AG08395 (cell line): Measurements from ENCODE around the gene ZIC3.
"Not testable (repeated sequence)": the region's sequence is repeated elsewhere in the genome, so short reads cannot be mapped to it uniquely, and the experiment has no call there.

Experiments
- DNase-seq: peaks from one replicate; pipeline ENCODE4 v3.0.0; 2012; ENCODE audit warnings: mixed read lengths, low spot score

ZIC3 gene

DNA sequence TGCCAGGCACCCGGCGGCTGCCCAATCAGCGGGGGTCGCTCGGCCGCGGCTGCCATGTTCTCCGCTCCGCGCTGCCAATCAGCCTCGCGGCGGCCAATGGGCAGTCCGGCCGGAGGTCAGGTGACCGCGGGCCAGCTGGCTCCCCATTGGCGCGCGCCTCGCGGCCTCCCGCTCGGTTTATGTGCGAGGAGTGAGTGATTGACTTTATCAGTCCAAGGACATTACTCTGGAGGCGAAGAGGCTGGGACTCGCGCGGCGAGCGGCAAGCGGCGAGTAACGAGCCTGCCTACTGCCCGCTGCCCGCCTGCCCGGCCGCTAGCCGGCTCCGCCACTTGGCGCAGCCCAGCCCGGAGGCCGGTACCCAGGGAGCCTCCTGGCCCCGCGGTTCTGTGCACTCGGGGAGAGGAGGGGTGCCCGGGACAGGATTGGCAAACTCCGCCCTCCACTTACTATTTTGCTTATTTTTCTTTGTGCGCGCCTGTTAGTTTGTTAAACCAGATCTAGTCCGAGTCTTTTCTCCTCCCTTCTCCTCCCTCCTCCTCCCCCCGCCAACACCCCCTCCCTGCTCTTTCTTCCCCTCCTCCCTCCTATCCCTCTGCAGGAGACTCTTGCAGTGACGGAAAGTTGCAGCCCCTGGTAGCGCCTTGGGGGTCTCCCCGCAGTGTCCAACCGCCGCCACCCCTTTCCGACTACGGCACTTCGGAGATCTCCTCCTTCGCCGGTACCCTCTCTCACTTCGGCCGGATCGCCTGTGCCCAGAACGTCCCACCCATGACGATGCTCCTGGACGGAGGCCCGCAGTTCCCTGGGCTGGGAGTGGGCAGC lies at the start of gene ZIC3:
TSS of gene ZIC3 (plus strand) at position 207 of the 825 bp plus-strand sequence. CDS start at position 772, 565 bp downstream.
- peak; percentile 30 for DNase-seq

DNA sequence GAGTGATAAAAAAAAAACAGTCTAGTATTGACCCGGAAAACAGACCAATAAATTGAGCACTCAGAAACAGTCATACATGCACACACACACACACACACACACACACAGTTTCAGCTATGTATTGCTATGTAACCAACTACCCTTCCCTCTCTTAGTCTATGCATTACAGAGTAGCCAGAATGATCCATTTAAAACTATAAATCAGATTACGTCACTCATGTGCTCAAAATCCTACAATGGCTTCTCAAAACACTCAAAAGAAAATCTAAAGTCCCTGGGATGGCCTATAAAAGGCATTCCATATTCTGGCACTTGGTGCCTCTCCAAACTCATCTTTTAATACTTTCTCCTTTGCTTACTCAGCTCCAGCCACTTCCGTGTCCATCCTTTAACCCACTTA lies 46.5 kb upstream of the ZIC3 start:
- DNase-seq, result no peak

DNA sequence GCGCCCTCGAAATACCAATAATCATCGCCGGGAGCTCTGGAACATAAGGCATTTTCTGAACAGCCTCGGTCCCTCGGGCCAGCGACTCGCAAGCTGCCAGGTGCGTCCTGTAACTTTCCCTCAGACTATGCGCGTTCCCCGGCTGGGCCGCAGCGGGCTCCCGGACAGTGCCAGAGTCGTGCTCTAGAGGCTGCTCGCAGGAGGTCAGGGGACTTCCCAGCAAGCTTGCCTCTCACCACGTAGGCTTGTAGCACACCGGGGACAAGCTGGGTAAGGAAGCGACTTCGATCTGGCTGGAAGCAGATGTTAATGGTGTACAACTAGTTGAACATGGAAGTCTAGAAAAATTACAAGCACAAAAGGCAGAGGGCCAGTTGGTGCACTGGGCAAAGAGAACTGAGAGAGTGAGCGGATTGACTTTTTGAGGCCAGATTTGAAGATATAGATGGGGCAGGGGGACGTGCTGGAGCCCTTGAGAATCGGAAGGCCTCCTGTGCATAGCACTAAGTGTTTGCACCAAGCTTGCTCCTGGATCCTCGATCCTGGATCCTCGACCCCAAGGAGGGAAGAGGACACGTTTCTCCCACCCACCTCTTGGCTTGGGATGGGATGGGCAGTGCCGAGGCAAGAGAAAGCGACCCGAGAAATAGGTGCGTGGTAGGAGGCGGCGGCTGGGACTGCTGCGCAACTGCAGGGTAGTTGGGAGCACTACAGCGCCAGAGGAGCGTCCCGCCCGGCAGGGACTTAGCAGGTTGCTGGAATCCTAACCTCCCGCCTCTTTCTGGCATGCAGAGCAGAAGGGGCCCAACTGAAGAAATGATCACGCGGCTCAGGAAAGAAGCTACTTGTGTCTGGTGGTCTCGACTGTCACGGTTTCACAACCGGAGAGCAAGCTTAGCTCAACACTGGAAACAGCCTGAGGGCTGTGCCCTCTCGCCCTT lies 19.9 kb upstream of the ZIC3 start:
- no peak for DNase-seq

DNA sequence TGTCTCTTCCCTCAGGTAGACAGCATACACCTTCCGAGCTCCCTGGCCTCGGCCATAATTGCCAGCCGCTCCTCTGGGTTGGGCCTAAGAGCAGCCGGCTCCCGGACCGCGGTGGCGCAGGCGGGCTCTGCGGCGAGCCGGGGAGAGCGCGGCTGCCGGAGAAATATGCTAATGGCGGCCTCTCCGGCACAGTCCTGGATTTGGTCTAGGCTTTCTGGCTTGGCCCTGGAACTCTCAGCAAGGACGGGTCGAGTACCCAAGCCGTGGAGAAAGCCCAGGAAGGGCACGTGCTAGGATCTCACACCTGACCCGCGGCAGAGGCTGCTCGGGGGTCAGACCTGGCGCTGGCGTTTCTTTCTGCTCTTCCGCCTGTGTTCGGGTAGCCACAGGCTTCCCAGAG lies 18.6 kb upstream of the ZIC3 start:
- DNase-seq, result no peak

DNA sequence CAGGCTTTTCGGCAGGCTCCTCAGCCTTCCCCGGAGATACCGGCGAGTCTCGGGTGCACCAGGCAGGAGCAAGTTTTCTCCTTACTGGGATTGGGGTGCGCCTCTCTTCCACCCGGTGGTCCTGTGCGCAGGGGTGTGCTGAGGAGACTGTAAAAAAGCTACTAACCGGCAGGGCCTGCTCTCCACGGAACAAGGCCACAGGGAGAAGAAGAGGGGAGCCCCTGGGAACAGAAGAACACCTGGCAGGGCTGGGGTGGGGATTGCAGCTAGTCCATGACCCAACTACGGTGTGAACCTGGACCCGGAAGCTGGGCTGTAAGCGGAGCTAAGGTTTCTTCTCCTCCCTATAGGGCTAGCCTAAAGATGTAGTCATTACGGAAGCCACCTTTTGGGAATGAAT lies 17.7 kb upstream of the ZIC3 start:
- no peak for DNase-seq

DNA sequence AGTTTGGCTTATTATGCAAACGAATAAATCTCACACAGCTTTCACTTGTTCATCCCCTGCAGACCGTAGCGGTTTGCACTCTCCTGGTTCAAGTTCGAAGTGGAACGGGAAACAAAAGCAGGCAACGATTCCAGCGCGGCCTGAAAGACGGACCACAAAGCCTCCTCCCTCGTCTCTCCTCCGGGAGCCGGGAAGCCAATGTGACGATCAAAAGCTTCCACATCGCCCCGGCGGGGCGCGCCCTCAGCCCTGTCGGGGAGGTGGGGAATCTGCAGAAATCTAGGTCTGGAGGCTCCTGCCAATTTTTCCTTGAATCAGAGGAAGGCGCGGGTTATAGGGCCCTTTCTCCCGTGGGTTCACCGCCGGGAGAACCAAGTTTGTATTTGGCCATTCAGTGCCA lies 16.9 kb upstream of the ZIC3 start:
- no peak for DNase-seq

DNA sequence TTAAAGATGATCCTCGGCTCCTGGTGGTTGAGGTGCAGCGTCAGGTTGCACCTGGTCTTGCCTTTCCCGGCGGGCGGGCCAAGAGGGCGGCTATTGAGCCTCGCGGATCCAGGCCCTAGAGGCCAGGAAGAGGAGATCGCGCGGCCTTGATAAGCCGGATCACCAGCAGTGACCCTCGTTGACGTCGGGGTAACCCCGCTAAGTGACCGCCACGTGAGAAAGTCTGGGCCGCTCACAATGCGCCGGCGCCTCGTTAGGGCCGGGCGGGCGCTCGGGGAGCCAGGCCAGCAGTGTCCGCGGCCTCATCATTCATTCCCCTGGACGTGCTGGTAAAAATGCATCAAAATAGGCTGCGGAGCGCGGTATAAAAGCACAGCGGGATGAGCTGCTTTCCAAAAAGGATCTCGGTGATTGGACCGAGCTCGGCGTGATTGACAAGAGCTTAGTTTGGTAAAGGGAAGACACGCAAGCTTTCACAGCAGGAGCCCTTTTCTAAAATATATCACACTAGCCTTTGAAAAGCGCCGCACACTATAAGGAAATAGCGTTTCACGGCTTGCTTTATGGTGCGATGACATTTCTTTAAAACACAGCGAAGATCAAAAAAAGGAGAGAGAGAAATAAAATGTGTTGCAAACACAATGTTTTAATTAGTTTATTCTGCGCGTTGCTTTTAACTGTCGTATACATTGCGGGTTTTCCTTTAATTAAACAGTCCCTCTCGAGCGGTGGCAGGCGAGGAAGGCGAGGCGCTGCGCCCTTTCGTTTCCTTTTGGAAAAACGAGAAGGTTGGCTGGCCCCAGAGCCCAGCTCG lies 15.9 kb upstream of the ZIC3 start:
- no peak for DNase-seq

DNA sequence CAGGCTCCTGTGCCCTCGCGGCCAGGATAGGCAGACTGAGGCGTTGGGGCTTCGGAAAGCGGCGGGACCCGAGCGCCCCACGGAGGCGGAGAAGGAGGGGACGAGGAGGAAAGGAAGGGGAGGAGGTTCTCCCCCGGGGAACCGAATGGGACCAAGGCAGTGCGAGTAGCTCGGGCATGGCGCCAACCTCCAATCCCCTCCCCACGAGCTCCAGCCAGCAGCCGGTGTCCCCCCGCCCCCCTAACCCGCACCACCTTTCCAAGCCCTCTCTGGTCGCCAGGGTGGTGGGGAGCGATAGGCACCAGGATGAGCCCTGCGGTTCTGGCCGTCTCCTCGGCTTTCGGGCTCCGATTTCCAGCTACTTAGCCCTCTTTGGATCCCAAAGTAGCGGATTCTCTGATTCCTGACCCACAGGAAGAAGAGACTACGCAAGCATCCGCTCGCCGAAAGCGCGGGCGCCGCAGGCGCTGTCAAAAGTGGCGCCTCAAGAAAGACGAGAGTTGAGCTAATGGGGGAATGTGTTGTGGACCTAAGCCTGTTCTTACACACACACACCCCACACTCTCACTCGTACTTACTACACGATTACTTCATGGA lies 15.2 kb upstream of the ZIC3 start:
- DNase-seq, result no peak

DNA sequence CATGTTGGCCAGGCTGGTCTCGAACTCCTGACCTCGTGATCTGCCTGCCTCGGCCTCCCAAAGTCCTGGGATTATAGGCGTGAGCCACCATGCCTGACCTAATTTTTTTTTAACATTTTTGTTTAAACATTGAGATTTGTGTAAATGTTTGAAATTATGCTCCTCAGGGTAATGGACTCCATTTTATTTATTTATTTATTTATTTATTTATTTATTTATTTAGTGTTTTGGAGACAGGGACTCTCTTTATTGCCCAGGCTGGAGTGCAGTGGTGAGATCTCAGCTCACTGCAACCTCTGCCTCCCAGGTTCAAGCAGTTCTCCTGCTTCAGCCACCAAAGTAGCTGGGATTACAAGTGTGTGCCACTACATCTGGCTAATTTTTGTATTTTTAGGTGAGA lies 13.8 kb upstream of the ZIC3 start:
- DNase-seq, result not testable (repeated sequence)

DNA sequence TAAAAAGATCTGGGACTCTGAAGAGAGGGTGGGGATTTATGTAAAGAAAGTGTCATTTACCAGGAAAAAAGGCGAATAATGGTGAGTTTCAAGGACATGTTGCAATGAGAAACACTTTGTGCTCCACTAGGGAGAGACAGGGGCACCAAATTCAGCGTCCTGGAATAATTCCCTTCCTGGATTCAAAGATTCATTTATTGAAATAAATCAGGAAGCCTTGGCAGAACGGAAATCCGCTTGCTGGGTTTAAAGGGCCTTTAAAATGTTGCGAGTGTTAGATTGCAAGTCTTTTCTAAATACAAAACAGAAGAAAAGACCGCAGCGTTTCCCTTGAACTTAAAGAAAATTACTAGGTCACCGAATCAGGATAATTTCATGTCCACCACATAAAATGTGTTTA lies 3.8 kb upstream of the ZIC3 start:
- DNase-seq, result no peak

DNA sequence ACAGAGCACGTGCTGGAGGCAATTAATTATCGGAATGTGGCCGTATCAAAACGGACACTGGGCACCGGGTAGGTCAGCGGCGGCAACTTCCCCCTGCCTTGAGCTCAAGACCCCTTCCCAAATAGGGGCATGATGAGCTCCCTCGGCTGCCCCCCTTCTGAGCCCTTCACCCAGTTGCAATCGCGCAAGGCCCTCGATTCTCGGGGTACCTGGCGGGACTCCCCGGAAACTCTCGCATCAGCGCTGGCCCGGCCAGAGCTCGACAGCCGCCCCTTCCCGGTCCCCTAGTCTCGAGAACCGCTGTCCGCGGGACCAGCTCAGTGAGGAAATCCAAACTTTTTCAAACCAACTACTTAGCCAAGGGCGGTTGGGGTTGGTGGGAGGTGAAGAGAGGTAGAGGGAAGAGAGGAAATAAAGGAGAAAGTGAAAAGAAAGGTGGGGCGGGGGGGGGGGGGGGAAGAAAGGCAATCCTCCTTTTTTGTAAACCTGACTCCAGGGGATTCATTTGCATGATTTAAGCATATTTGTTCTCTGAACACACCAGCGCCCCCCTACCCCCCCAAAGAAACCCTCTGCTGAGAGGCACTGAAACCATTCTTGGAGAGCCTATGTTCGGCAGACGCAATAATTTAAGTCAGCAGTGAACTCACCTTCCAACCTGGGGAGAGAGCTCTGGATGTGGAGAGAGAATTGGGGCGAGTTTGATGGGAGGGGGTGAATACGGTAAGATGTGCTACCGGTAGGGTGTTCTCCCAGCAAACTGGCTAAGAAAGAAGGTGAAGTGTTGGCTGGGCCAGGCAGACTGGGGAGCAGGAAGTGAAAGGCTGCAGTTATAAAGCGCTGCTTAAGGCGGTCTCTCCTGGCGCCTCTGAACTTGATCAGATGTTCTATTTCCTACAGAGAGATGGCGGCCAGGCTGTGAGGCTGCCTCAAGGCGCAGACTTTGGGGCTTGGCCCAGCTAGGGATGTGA lies 2.0 kb upstream of the ZIC3 start:
- DNase-seq, result no peak

DNA sequence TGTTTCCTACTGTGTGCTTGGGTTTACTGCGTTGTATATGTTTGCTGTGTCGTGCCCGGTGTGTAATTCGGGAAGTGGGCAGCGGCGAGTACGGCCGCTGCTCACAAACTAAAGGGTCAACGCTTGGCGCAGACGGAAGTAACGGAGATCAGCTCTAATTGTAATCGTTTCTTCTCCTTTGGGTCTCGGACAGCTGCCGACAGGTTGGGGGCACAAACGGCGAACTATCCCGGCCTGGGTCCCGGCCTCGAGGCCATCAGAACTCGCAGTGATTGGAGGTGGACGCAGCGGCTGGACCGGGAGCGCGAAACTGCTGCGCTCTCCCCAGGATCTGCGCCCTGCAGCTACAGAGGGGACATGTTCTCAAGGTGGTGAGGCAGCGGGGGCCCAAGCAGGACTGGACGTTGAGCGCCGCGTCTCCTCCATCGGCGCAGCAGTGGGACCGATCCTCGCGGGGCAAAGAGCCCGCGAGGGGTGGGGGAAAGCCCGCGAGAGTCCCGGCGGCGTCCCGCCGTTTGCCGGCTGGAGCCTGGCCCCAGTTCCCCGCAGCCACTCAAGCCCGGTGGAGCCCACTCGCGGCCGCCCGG lies 516 bp upstream of the ZIC3 start:
- no peak for DNase-seq

DNA sequence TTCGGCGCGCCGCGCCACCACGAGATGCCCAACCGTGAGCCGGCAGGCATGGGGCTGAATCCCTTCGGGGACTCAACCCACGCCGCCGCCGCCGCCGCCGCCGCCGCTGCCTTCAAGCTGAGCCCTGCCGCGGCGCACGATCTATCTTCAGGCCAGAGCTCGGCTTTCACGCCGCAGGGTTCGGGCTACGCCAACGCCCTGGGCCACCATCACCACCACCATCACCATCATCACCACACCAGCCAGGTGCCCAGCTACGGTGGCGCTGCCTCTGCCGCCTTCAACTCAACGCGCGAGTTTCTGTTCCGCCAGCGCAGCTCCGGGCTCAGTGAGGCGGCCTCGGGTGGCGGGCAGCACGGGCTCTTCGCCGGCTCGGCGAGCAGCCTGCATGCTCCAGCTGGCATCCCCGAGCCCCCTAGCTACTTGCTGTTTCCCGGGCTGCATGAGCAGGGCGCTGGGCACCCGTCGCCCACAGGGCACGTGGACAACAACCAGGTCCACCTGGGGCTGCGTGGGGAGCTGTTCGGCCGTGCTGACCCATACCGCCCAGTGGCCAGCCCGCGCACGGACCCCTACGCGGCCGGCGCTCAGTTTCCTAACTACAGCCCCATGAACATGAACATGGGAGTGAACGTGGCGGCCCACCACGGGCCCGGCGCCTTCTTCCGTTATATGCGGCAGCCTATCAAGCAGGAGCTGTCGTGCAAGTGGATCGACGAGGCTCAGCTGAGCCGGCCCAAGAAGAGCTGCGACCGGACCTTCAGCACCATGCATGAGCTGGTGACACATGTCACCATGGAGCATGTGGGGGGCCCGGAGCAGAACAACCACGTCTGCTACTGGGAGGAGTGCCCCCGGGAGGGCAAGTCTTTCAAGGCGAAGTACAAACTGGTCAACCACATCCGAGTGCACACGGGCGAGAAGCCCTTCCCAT lies 1.1 kb downstream of the ZIC3 start:
- no peak for DNase-seq

DNA sequence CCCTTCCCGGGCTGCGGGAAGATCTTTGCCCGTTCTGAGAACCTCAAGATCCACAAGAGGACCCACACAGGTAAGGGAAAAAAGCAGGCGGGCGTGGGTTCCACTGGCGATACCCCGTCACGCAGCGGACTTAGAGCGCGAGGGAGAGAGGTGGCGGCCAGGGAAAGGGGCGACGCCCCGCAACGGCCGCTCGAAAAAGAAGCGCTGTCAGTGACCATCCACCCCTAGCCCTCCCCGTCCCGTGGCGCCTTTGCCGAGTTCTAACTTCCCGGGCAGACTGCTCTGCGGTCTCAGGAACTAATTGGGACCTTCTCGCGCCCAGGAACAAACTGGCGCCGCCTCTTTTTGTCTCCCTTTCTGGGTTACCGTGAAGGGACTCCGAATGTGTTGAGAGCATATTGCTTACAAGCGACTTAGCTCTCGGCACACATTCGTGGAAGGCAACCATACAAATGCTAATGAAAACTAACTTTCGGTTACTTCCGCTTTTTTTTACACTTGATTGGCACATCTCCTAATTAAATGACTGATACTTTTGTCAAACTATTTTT lies 1.8 kb downstream of the ZIC3 start:
- no peak for DNase-seq

DNA sequence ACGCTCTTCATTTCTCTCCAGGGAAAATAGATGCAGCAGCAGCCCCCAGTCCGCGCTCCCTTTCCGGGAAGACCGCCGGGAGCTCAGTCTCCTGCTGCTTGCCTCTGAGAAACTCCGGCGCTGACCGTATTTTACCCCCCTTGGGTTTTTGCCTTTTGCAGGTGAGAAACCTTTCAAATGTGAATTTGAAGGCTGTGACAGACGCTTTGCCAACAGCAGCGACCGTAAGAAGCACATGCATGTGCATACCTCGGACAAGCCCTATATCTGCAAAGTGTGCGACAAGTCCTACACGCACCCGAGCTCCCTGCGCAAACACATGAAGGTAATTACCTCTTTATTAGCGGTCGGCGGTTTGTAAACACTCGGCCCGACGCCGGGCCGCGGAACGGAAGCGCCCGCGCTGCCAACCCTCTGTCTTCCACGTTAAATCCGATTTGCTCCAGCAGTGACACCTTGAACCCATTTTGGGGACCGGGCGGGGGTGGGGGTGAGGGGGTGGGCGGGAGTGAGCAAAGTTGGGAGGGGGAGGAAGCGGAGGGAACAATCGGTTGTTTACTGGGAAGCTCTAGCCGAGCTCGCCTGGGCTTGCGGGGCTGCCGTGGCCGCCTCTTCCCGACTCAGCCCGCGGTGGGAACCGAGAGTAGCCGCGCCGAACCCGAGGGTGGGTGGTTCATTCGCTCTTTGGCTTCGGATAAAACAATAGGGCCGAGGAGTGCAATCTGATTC lies 3.0 kb downstream of the ZIC3 start:
- DNase-seq, result no peak

DNA sequence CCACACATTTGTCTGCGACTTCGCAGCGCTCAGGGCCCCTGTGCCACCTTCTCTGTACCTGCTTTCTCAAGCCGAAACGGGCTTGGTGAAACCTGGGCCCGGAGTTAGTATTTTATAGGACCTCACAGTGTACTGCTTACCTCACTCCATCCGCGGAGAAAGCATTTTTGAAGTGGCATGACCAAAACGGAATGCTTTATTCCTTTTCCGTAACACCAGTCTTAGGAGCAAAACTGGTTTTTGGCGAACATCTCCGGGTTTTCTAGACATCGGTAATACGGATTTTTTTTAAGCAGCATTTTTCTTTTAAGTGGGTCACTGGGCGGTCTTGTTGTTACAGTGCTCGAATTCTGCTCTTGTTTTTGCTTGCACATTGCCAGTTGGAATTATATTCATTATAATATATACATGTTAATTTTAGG lies 3.6 kb downstream of the ZIC3 start:
- no peak for DNase-seq

DNA sequence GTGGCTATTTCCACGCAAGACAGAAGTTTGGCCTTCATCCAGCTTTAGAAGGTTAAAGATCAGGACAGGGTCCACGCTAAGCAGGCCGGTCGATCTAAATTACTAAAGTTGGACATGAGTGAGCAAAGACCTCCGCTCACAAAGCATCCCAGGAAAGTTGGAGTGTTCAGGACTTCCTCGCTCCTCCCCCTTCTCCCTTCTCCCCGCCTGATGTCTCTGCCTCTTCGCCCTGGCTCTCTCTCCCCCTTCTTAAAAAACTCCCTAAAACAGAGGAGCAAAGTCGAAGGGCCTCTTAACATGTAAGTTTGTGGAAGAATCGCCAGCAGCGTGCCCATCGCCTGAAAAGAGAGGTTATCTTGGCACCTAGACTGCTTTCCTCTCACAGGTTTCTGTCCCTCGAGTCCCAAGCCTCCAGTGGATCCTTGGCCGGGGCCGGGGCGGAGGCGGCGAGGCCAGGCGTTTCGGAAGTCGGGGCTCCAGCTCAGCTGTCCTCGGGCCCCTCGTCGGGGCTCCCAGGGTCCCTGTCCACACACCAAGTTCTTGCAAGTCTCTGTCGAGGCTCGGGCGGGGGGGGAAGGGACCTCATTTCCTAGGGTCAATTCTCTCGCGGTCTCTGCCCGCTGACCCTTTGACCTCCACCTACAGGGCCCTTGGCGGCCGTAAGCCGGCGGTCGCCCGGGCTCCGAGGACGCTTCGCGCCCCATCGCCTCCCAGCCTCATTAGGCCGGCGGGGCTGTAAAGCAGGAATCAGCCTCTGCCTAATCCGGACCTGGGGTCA lies 7.6 kb downstream of the ZIC3 start:
- DNase-seq, result no peak
